OCI-LY7 (cell line): ENCODE data around the gene AMDHD1. TPM values are rescaled to one million over a fixed set of nuclear protein-coding genes. Genes with fewer than 3 reads are reported as not detected.

Experiments used
- BruUV-seq: library from RNA; stranded (reverse); fragments of 400-500 nt; replicated peaks from 2 replicates; lab custom pipeline; 2021; lab: Mats Ljungman, UMichigan
- CTCF ChIA-PET: fragments of 300-600 bp; sonication (Branson Sonifier 250); formaldehyde crosslinking; loops from one replicate; lab custom pipeline; 2022; ENCODE audit warnings: antibody characterized with exemption; ENCODE audit not compliant: unreplicated experiment; lab: Charles Lee
- POLR2A ChIA-PET: fragments of 300-600 bp; sonication (Branson Sonifier 250); formaldehyde crosslinking; loops from one replicate; lab custom pipeline; 2022; ENCODE audit warnings: antibody characterized with exemption; lab: Charles Lee
- DNase-seq: peaks from one replicate; pipeline ENCODE4 v3.0.0-alpha.2; 2015; ENCODE audit warnings: low spot score
- H2AFZ ChIP-seq: fragments of 200-600 bp; sonication (generic), shearing (Covaris generic); 2 replicates; pipeline ENCODE4 v1.6.1; 2014; ENCODE audit warnings: mild to moderate bottlenecking, antibody characterized with exemption, low read length, moderate library complexity
- H3K27ac ChIP-seq: fragments of 200-600 bp; sonication (generic); 2 replicates; pipeline ENCODE4 v1.5.1; 2014; ENCODE audit warnings: mixed run types, low read depth, mild to moderate bottlenecking, moderate library complexity, low read length, inconsistent platforms; ENCODE audit not compliant: poor library complexity, severe bottlenecking
- H3K36me3 ChIP-seq: fragments of 200-600 bp; sonication (generic); 2 replicates; pipeline ENCODE4 v1.6.1; 2014; ENCODE audit warnings: mild to moderate bottlenecking, antibody characterized with exemption, low read length, moderate library complexity, mixed read lengths; ENCODE audit not compliant: insufficient read depth
- H3K4me1 ChIP-seq: fragments of 200-600 bp; sonication (generic); 2 replicates; pipeline ENCODE4 v1.5.1; 2014; ENCODE audit warnings: mild to moderate bottlenecking, low read length; ENCODE audit not compliant: insufficient read depth, poor library complexity, severe bottlenecking
- H3K4me2 ChIP-seq: fragments of 200-600 bp; sonication (generic); 2 replicates; pipeline ENCODE4 v1.6.1; 2014; ENCODE audit warnings: mild to moderate bottlenecking, low read length
- H3K4me3 ChIP-seq: fragments of 200-600 bp; sonication (generic); 2 replicates; pipeline ENCODE4 v1.5.1; 2014; ENCODE audit warnings: mild to moderate bottlenecking, low read depth, low read length; ENCODE audit not compliant: poor library complexity, severe bottlenecking
- H3K79me2 ChIP-seq: fragments of 200-600 bp; sonication (generic); 2 replicates; pipeline ENCODE4 v1.6.1; 2016; ENCODE audit warnings: low read depth, mild to moderate bottlenecking, low read length, moderate library complexity, mixed read lengths; ENCODE audit not compliant: insufficient read depth
- H3K9me2 ChIP-seq: fragments of 200-600 bp; sonication (generic); 2 replicates; pipeline ENCODE4 v1.6.1; 2016; ENCODE audit warnings: mild to moderate bottlenecking, low read length, mixed read lengths; ENCODE audit not compliant: insufficient read depth
- H3K9me3 ChIP-seq: fragments of 200-600 bp; sonication (generic); 2 replicates; pipeline ENCODE4 v1.6.1; 2014; ENCODE audit warnings: mild to moderate bottlenecking, mixed run types, low read length, mixed read lengths
- H4K20me1 ChIP-seq: fragments of 200-600 bp; sonication (generic); 2 replicates; pipeline ENCODE4 v1.6.1; 2014; ENCODE audit warnings: mild to moderate bottlenecking, antibody characterized with exemption, low read length, moderate library complexity, mixed read lengths; ENCODE audit not compliant: insufficient read depth
- CTCF ChIP-seq: fragments of 200-600 bp; sonication (generic); conservative IDR thresholded peaks from 2 replicates; pipeline ENCODE4 v1.5.1; 2014; ENCODE audit warnings: mild to moderate bottlenecking, antibody characterized with exemption, low read length, moderate library complexity, mixed read lengths
- EZH2phosphoT487 ChIP-seq: fragments of 200-600 bp; sonication (generic); IDR thresholded peaks from 2 replicates; pipeline ENCODE4 v1.6.1; 2018; ENCODE audit warnings: low read depth, borderline replicate concordance, mild to moderate bottlenecking, mixed run types, antibody characterized with exemption, low read length, moderate library complexity, mixed read lengths
- intact Hi-C: fragments of 100-400 bp; cut with micrococcal nuclease; formaldehyde crosslinking; loops from one replicate; pipeline ENCODE4 v1.10.0; 2022; ENCODE audit not compliant: unreplicated experiment
- total RNA-seq, 2 experiments: library from RNA; depleted of rRNA in 1 of 2; stranded (reverse); fragments of >200 nt in 1 of 2; shearing (Covaris generic) in 1 of 2; gene quantifications; 2 replicates each; pipeline ENCODE4 v1.2.3, GENCODE V29; 2014 to 2022

Gene AMDHD1
- total RNA-seq, 2 experiments from 2014 or later, result 0.50 to 2.8 TPM

- Histone ChIP-seq H3K4me1 (no peaks in the 10 kb centered on the region), H3K9me3 (no peaks in the 10 kb centered on the region), H3K4me3 (no peak overlapping the region), H3K79me2 (no peaks in the 10 kb centered on the region), H3K9me2 (no peaks in the 10 kb centered on the region), H2AFZ (no peak overlapping the region), H3K36me3 (no peaks in the 10 kb centered on the region), H4K20me1 (no peaks in the 10 kb centered on the region), H3K27ac (no peak overlapping the region), H3K4me2 (no peak overlapping the region)
- POLR2A ChIA-PET, result interaction anchor here (0.6 to 0.8 kb wide), 2 partner anchors 33 to 48 kb away, joined by 3 read pairs; no protein-coding TSS in a partner anchor
- TF ChIP-seq EZH2phosphoT487, result no peak
- no peak for TF ChIP-seq CTCF
- no TSS peak for BruUV-seq
- no peak for DNase-seq
- intact Hi-C loops, result no loop called here
- CTCF ChIA-PET, result no interaction called here
Measured at GRCh38 chr12:95988506-95989275, 45.6 kb downstream of the AMDHD1 start.

- ChIA-PET POLR2A (interaction anchor here (1.5 kb wide), 1 partner anchor 9 kb away, joined by 5 read pairs; no protein-coding TSS in a partner anchor), CTCF (interaction anchor here (1.3 kb wide), 1 partner anchor 9 kb away, joined by 3 read pairs; no protein-coding TSS in a partner anchor)
- Histone ChIP-seq H2AFZ (no peak overlapping the region), H3K36me3 (no peaks in the 10 kb centered on the region), H3K79me2 (no peaks in the 10 kb centered on the region), H3K4me1 (no peaks in the 10 kb centered on the region), H3K9me2 (no peaks in the 10 kb centered on the region), H3K4me2 (no peak overlapping the region), H3K4me3 (no peak overlapping the region), H3K9me3 (no peaks in the 10 kb centered on the region), H3K27ac (no peak overlapping the region), H4K20me1 (no peaks in the 10 kb centered on the region)
- BruUV-seq, result no TSS peak
- TF ChIP-seq CTCF, result no peak
- no peak for TF ChIP-seq EZH2phosphoT487
- DNase-seq, result no peak
- intact Hi-C loops, result loop anchor here (10.0 kb wide), 2 partner anchors 285 to 365 kb away; no protein-coding TSS in a partner anchor
Measured at GRCh38 chr12:95989504-95990123, 46.5 kb downstream of the AMDHD1 start.
